ENCODE results near the gene B4GALT2.

The B4GALT2 gene

GRCh38 chr1:44033756-44034155 lies 54.7 kb downstream of the B4GALT2 start:
- TF ChIP-seq CTCF (IDR thresholded peaks at IDR 0.05; ENCODE audit: low read length, missing control alignments), result no peak
- no peak for DNase-seq (ENCODE audit: low read depth)
- H3K4me3 ChIP-seq (replicated peaks; ENCODE audit: low read depth, low read length), result no peak overlapping the region

GRCh38 chr1:44034423-44034822 lies 55.4 kb downstream of the B4GALT2 start:
- no peak for DNase-seq (ENCODE audit: low read depth)
- H3K4me3 ChIP-seq (replicated peaks; ENCODE audit: low read depth, low read length), result no peak overlapping the region
- TF ChIP-seq CTCF (IDR thresholded peaks at IDR 0.05; ENCODE audit: low read length, missing control alignments), result no peak

- TF ChIP-seq CTCF (IDR thresholded peaks at IDR 0.05; ENCODE audit: low read length, missing control alignments), result no peak
- DNase-seq (ENCODE audit: low read depth), result no peak
- no peak overlapping the region for H3K4me3 ChIP-seq (replicated peaks; ENCODE audit: low read depth, low read length)
Measured at GRCh38 chr1:44034976-44035716, 56.1 kb downstream of the B4GALT2 start.

GRCh38 chr1:44035726-44036408 lies 56.9 kb downstream of the B4GALT2 start:
- peak; percentile 17 for TF ChIP-seq CTCF (IDR thresholded peaks at IDR 0.05; ENCODE audit: low read length, missing control alignments)
- H3K4me3 ChIP-seq (replicated peaks; ENCODE audit: low read depth, low read length), result no peak overlapping the region
- DNase-seq (ENCODE audit: low read depth), result peak; percentile 31

GRCh38 chr1:44036409-44037139 lies 57.6 kb downstream of the B4GALT2 start:
- H3K4me3 ChIP-seq (replicated peaks; ENCODE audit: low read depth, low read length), result no peak overlapping the region
- peak; percentile 77 for TF ChIP-seq CTCF (IDR thresholded peaks at IDR 0.05; ENCODE audit: low read length, missing control alignments)
- peak; percentile 73 for DNase-seq (ENCODE audit: low read depth)

- no peak for TF ChIP-seq CTCF (IDR thresholded peaks at IDR 0.05; ENCODE audit: low read length, missing control alignments)
- no peak overlapping the region for H3K4me3 ChIP-seq (replicated peaks; ENCODE audit: low read depth, low read length)
- DNase-seq (ENCODE audit: low read depth), result no peak
Measured at GRCh38 chr1:44037154-44037553, 58.1 kb downstream of the B4GALT2 start.

All from fibroblast of pulmonary artery (primary cell).